Hepatocyte (in vitro differentiated cells): ENCODE data around the gene ACR. TPM values are rescaled to one million over a fixed set of nuclear protein-coding genes. Genes with fewer than 3 reads are reported as not detected.

Experiments used
- DNase-seq: peaks from one replicate; pipeline ENCODE4 v3.0.0-alpha.2; 2016; ENCODE audit warnings: low spot score
- H2AFZ ChIP-seq: fragments of 200-600 bp; sonication (generic); 2 replicates; pipeline ENCODE4 v1.6.0; 2016; ENCODE audit warnings: antibody characterized with exemption, mild to moderate bottlenecking
- H3K27ac ChIP-seq: fragments of 200-600 bp; sonication (generic); 2 replicates; pipeline ENCODE4 v1.5.1; 2016; ENCODE audit warnings: mild to moderate bottlenecking
- H3K27me3 ChIP-seq: fragments of 200-600 bp; sonication (generic); 2 replicates; pipeline ENCODE4 v1.6.1; 2016
- H3K36me3 ChIP-seq: fragments of 200-600 bp; sonication (generic); replicated peaks from 2 replicates; pipeline ENCODE4 v1.5.1; 2016; ENCODE audit warnings: low read depth; ENCODE audit not compliant: insufficient read depth
- H3K4me1 ChIP-seq: fragments of 200-600 bp; sonication (generic); 2 replicates; pipeline ENCODE4 v1.5.1; 2016; ENCODE audit warnings: mild to moderate bottlenecking, moderate library complexity; ENCODE audit not compliant: insufficient read depth
- H3K4me2 ChIP-seq: fragments of 200-600 bp; sonication (generic); 2 replicates; pipeline ENCODE4 v1.6.0; 2016
- H3K4me3 ChIP-seq: fragments of 200-600 bp; sonication (generic); 2 replicates; pipeline ENCODE4 v1.5.1; 2016; ENCODE audit warnings: mild to moderate bottlenecking
- H3K79me2 ChIP-seq: fragments of 200-600 bp; sonication (generic); 2 replicates; pipeline ENCODE4 v1.6.0; 2017; ENCODE audit warnings: mild to moderate bottlenecking
- H3K9me2 ChIP-seq: fragments of 200-600 bp; sonication (generic); replicated peaks from 2 replicates; pipeline ENCODE4 v1.6.0; 2017; ENCODE audit warnings: mild to moderate bottlenecking; ENCODE audit not compliant: insufficient read depth
- H3K9me3 ChIP-seq: fragments of 200-600 bp; sonication (generic); 2 replicates; pipeline ENCODE4 v1.5.1; 2016; ENCODE audit warnings: low read depth, mild to moderate bottlenecking
- H4K20me1 ChIP-seq: fragments of 200-600 bp; sonication (generic); 2 replicates; pipeline ENCODE4 v1.6.0; 2016; ENCODE audit warnings: mild to moderate bottlenecking; ENCODE audit not compliant: insufficient read depth, poor library complexity, severe bottlenecking
- CTCF ChIP-seq: fragments of 200-600 bp; sonication (generic); IDR thresholded peaks from 2 replicates; pipeline ENCODE4 v1.5.1; 2016; ENCODE audit warnings: antibody characterized with exemption, mild to moderate bottlenecking; ENCODE audit not compliant: poor library complexity
- EZH2 ChIP-seq: fragments of 200-600 bp; sonication (generic); IDR thresholded peaks from 2 replicates; pipeline ENCODE4 v1.6.1; 2016; ENCODE audit warnings: antibody characterized with exemption, mild to moderate bottlenecking, borderline replicate concordance
- EZH2phosphoT487 ChIP-seq: fragments of 200-600 bp; sonication (generic); IDR thresholded peaks from one replicate; pipeline ENCODE4 v1.6.1; 2018; ENCODE audit warnings: antibody characterized with exemption, mild to moderate bottlenecking, low read depth, moderate library complexity; ENCODE audit not compliant: unreplicated experiment, severe bottlenecking
- WGBS: methylation state at CpG from one replicate; pipeline ENCODE4 v1.1.6; 2016; ENCODE audit warnings: low lambda C conversion rate; ENCODE audit errors: missing lambda C conversion rate; 5-methylcytosine and 5-hydroxymethylcytosine counted together
- polyA plus RNA-seq: library from polyadenylated mRNA; unstranded; fragments of >200 nt; fragmentation: Nextera tagmentation; extraction: Ambion mirVana; gene quantifications from 2 replicates; pipeline ENCODE4 v1.2.1, GENCODE V29; 2016
- total RNA-seq: library from RNA; depleted of rRNA; stranded (reverse); fragments of >200 nt; gene quantifications from 2 replicates; pipeline ENCODE4 v1.2.3, GENCODE V29; 2014

The ACR gene
- total and polyA plus RNA-seq, 2 experiments from 2014 or later, result not detected

GRCh38 chr22:50712341-50713007, 25.5 kb upstream of the ACR start:
- Histone ChIP-seq H3K4me1 (no peaks in the 10 kb centered on the region), H3K4me3 (no peak overlapping the region), H3K27me3 (no peaks in the 10 kb centered on the region), H2AFZ (no peak overlapping the region), H3K27ac (no peak overlapping the region), H3K36me3 (no peaks in the 10 kb centered on the region), H3K4me2 (no peak overlapping the region), H3K9me2 (no peaks in the 10 kb centered on the region), H3K9me3 (no peaks in the 10 kb centered on the region), H4K20me1 (no peaks in the 10 kb centered on the region), H3K79me2 (no peaks in the 10 kb centered on the region)
- no peak for DNase-seq
- TF ChIP-seq EZH2phosphoT487 (no peak), EZH2 (no peak), CTCF (no peak)
- 88% methylated on average over 9 of the region's 9 CpGs for WGBS

GRCh38 chr22:50713008-50713385, 25.0 kb upstream of the ACR start:
- Histone ChIP-seq H3K36me3 (no peaks in the 10 kb centered on the region), H3K4me3 (no peak overlapping the region), H3K9me2 (no peaks in the 10 kb centered on the region), H3K27me3 (no peaks in the 10 kb centered on the region), H2AFZ (no peak overlapping the region), H3K4me2 (no peak overlapping the region), H4K20me1 (no peaks in the 10 kb centered on the region), H3K4me1 (no peaks in the 10 kb centered on the region), H3K27ac (no peak overlapping the region), H3K79me2 (no peaks in the 10 kb centered on the region), H3K9me3 (no peaks in the 10 kb centered on the region)
- WGBS, result 86% methylated on average over 13 of the region's 13 CpGs
- no peak for DNase-seq
- TF ChIP-seq EZH2, result no peak
- TF ChIP-seq EZH2phosphoT487, result no peak
- no peak for TF ChIP-seq CTCF

- no peak overlapping the region for H3K4me2 ChIP-seq
- 77% methylated on average over 5 of the region's 5 CpGs for WGBS
- no peak overlapping the region for H2AFZ ChIP-seq
- H3K27me3 ChIP-seq, result peaks cover 4% of the 10 kb centered on the region
- H3K79me2 ChIP-seq, result no peaks in the 10 kb centered on the region
- H3K36me3 ChIP-seq, result no peaks in the 10 kb centered on the region
- H3K27ac ChIP-seq, result no peak overlapping the region
- H3K9me3 ChIP-seq, result no peaks in the 10 kb centered on the region
- no peaks in the 10 kb centered on the region for H3K4me1 ChIP-seq
- H3K9me2 ChIP-seq, result no peaks in the 10 kb centered on the region
- no peak for DNase-seq
- no peak overlapping the region for H3K4me3 ChIP-seq
- TF ChIP-seq EZH2 (no peak), EZH2phosphoT487 (no peak), CTCF (no peak)
- no peaks in the 10 kb centered on the region for H4K20me1 ChIP-seq
Measured at GRCh38 chr22:50713571-50714056, 24.4 kb upstream of the ACR start.
